ENCODE results near the gene KRT31.

Gene KRT31

GRCh38 chr17:41411072-41411840, 13.8 kb upstream of the KRT31 start:
- TF ChIP-seq, protein P1, sequence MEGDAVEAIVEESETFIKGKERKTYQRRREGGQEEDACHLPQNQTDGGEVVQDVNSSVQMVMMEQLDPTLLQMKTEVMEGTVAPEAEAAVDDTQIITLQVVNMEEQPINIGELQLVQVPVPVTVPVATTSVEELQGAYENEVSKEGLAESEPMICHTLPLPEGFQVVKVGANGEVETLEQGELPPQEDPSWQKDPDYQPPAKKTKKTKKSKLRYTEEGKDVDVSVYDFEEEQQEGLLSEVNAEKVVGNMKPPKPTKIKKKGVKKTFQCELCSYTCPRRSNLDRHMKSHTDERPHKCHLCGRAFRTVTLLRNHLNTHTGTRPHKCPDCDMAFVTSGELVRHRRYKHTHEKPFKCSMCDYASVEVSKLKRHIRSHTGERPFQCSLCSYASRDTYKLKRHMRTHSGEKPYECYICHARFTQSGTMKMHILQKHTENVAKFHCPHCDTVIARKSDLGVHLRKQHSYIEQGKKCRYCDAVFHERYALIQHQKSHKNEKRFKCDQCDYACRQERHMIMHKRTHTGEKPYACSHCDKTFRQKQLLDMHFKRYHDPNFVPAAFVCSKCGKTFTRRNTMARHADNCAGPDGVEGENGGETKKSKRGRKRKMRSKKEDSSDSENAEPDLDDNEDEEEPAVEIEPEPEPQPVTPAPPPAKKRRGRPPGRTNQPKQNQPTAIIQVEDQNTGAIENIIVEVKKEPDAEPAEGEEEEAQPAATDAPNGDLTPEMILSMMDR (IDR thresholded peaks at IDR 0.05; ENCODE audit: low read depth, low read length): no peak
- TF ChIP-seq EZH2phosphoT487 (IDR thresholded peaks at IDR 0.05; ENCODE audit: low read depth): no peak
- no peak overlapping the region for H2AFZ ChIP-seq (ENCODE audit: low read depth, low read length)

DNA sequence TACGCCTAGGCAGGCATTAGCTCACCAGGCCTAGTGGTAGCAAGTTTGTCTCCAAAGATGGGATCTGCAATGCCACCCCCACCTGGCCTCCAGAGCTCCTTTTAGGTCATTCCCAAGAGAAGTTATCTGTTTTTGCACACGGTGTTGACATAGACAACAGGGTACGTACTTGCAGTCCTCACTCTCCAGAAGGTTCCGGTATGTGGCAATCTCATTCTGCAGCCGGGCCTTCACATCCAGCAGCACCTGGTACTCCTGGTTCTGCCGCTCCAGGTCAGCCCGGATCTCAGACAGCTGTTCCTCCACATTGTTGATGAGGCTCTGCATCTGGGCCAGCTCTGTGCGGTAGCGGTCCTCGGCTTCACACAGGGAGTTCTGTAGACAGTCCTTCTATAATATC, 9.8 kb upstream of the KRT31 start:
- Histone ChIP-seq H2AFZ (ENCODE audit: low read depth, low read length) (no peak overlapping the region), H3K4me3 (ENCODE audit: low read length) (no peak overlapping the region), H3K36me3 (replicated peaks; ENCODE audit: low read depth, low read length) (no peaks in the 10 kb centered on the region), H4K20me1 (ENCODE audit: insufficient read depth, low read length) (no peaks in the 10 kb centered on the region), H3K79me2 (ENCODE audit: low read length) (no peaks in the 10 kb centered on the region), H3K4me2 (ENCODE audit: low read length) (no peak overlapping the region), H3K4me1 (ENCODE audit: low read length) (no peaks in the 10 kb centered on the region), H3K9me3 (ENCODE audit: insufficient read depth, low read length) (no peaks in the 10 kb centered on the region), H3K27me3 (ENCODE audit: low read depth, low read length) (peaks cover 5% of the 10 kb centered on the region; the same call in 1 of the 2 replicates), H3K27ac (ENCODE audit: low read length) (no peak overlapping the region), H3K9ac (ENCODE audit: low read length) (no peak overlapping the region)
- no peak for TF ChIP-seq EZH2phosphoT487 (IDR thresholded peaks at IDR 0.05; ENCODE audit: low read depth)
- TF ChIP-seq, protein P1 (IDR thresholded peaks at IDR 0.05; ENCODE audit: low read depth, low read length): no peak

More at GRCh38 chr17:41411072-41411840, 13.8 kb upstream of the KRT31 start:
- H3K27ac ChIP-seq (ENCODE audit: low read length): no peak overlapping the region
- H3K36me3 ChIP-seq (replicated peaks; ENCODE audit: low read depth, low read length): no peaks in the 10 kb centered on the region
- H3K4me3 ChIP-seq (ENCODE audit: low read length): no peak overlapping the region
- no peak overlapping the region for H3K4me2 ChIP-seq (ENCODE audit: low read length)
- H3K9me3 ChIP-seq (ENCODE audit: insufficient read depth, low read length): no peaks in the 10 kb centered on the region
- peaks cover 15% of the 10 kb centered on the region for H3K27me3 ChIP-seq (ENCODE audit: low read depth, low read length)
- no peaks in the 10 kb centered on the region for H3K79me2 ChIP-seq (ENCODE audit: low read length)
- H3K9ac ChIP-seq (ENCODE audit: low read length): no peak overlapping the region
- no peaks in the 10 kb centered on the region for H4K20me1 ChIP-seq (ENCODE audit: insufficient read depth, low read length)
- H3K4me1 ChIP-seq (ENCODE audit: low read length): no peaks in the 10 kb centered on the region

GRCh38 chr17:41406205-41406604, 8.8 kb upstream of the KRT31 start:
- no peaks in the 10 kb centered on the region for H4K20me1 ChIP-seq (ENCODE audit: insufficient read depth, low read length)
- H3K27me3 ChIP-seq (ENCODE audit: low read depth, low read length): peaks cover 5% of the 10 kb centered on the region; the same call in 1 of the 2 replicates
- H3K9me3 ChIP-seq (ENCODE audit: insufficient read depth, low read length): no peaks in the 10 kb centered on the region
- H2AFZ ChIP-seq (ENCODE audit: low read depth, low read length): no peak overlapping the region
- H3K4me2 ChIP-seq (ENCODE audit: low read length): no peak overlapping the region
- no peaks in the 10 kb centered on the region for H3K79me2 ChIP-seq (ENCODE audit: low read length)
- no peak overlapping the region for H3K9ac ChIP-seq (ENCODE audit: low read length)
- TF ChIP-seq EZH2phosphoT487 (IDR thresholded peaks at IDR 0.05; ENCODE audit: low read depth): no peak
- TF ChIP-seq, protein P1 (IDR thresholded peaks at IDR 0.05; ENCODE audit: low read depth, low read length): no peak
- no peaks in the 10 kb centered on the region for H3K4me1 ChIP-seq (ENCODE audit: low read length)
- H3K36me3 ChIP-seq (replicated peaks; ENCODE audit: low read depth, low read length): no peaks in the 10 kb centered on the region
- no peak overlapping the region for H3K27ac ChIP-seq (ENCODE audit: low read length)
- H3K4me3 ChIP-seq (ENCODE audit: low read length): no peak overlapping the region

DNA sequence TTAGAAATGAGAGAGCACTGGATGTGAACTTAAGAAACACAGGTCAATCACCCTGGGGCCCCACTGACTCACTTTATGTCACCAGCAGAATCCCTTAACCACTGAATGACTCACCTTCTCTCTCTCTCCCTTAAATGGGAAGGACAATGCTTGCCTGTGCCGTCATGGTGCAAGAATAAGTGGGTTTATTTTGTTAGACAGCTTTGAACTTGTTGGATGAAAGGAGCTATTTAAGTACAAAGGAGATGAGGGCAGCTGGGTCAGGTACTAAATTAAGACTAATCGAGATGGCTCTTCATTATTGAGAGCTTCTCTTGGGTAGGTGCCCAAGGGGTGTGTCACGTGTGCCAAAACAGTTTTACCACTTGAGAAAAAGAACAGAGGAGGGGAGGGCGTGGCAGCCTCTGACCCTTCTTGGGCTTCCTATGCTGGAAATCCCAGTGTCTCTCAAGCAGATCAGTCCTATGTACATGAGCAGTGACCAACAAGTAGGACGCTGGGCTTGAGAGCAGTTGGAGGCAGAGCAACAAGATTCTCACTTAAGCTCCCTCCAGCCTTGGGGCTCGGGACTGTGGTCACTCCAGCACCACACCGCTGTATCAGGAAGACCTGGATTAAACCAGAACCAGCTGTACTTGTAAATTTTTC, 6.7 kb upstream of the KRT31 start:
- no peak for TF ChIP-seq EZH2phosphoT487 (IDR thresholded peaks at IDR 0.05; ENCODE audit: low read depth)
- TF ChIP-seq, protein P1 (IDR thresholded peaks at IDR 0.05; ENCODE audit: low read depth, low read length): no peak
- no peak overlapping the region for H3K27ac ChIP-seq (ENCODE audit: low read length)
- no peaks in the 10 kb centered on the region for H3K4me1 ChIP-seq (ENCODE audit: low read length)
- no peaks in the 10 kb centered on the region for H3K36me3 ChIP-seq (replicated peaks; ENCODE audit: low read depth, low read length)
- H3K9me3 ChIP-seq (ENCODE audit: insufficient read depth, low read length): no peaks in the 10 kb centered on the region
- no peaks in the 10 kb centered on the region for H3K79me2 ChIP-seq (ENCODE audit: low read length)
- no peak overlapping the region for H3K4me3 ChIP-seq (ENCODE audit: low read length)
- H2AFZ ChIP-seq (ENCODE audit: low read depth, low read length): no peak overlapping the region
- no peak overlapping the region for H3K4me2 ChIP-seq (ENCODE audit: low read length)
- no peaks in the 10 kb centered on the region for H4K20me1 ChIP-seq (ENCODE audit: insufficient read depth, low read length)
- no peak overlapping the region for H3K9ac ChIP-seq (ENCODE audit: low read length)
- H3K27me3 ChIP-seq (ENCODE audit: low read depth, low read length): peaks cover 13% of the 10 kb centered on the region
